ENCODE data around the gene SGMS1. TPM values are rescaled to one million over a fixed set of nuclear protein-coding genes. Genes with fewer than 3 reads are reported as not detected.
A peak's percentile ranks its signal among the peaks of the same experiment; 100 is the strongest.
"Not testable (repeated sequence)": the region's sequence is repeated elsewhere in the genome, so short reads cannot be mapped to it uniquely, and the experiment has no call there.

SGMS1 gene
- 3.8 TPM for polyA plus RNA-seq (2012; ENCODE audit: low read depth, missing spikeins)

DNA sequence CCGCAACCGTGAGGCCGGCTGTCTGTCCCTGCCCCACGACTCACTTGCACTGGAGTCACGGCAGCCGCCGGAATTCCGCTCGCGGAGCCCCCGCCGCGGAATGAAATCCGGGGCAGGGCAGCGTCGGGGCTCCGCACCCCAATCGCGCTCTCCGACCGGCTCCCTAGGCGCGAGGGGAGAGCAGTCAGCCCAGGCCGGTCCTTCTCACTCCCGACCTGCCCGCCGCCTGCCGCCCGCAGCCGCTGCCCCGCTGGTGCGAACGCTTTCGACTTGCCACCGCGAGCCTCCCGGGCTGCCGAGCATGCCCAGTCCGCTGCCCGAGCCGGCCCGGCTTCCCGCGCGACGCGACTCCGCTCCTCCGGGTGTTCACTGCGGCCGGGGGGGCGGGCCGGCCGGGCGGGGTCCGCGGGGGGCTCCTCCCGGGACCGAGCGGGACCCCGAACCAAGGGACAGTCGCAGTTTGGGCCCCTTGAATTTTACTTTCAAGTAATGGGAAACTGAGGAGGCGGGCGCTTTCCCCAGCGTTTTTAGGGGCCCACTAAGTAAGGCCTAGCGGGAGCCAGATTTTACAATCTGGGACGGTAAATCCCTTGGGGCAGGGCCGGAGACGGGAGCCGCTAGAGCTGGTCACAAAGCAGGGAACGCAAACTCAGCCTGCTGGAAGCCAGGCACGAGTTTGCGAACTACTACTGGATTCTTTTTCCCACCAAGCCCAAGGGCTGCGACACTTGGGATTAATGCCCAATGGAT, at the start of gene SGMS1:
TSS of gene SGMS1 (minus strand) at position 294 of the 750 bp plus-strand sequence. CDS start 279,842 bp downstream, outside the sequence.
- FAIRE-seq = peak; percentile 91
- peak; percentile 74 for DNase-seq (ENCODE audit: insufficient read length, low spot score)
- peak; percentile 50; the same call in 1 of the 2 replicates for TF ChIP-seq TAF1 (IDR thresholded peaks at IDR 0.05; ENCODE audit: low read depth, low read length)
- no peak for TF ChIP-seq POLR2AphosphoS5 (IDR thresholded peaks at IDR 0.05; ENCODE audit: low read depth, low read length)

DNA sequence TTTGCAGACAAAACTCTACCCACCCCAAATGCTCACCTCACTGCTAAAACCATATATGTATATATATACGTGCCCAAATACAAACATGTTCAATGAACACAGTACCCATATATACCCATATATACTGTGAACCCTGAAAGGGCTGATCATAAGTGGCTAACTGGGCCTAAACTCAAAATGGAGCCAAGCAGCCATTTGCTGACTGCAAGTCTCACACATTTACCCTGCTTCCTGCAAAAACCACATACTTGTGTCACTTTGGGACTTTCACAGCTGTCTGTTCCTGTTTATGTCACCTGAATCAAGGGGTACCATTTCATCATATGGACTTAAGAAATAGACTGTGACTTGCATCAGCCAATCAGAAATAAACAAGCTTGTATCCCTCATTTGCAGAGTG, 48.4 kb upstream of the SGMS1 start:
- DNase-seq (ENCODE audit: insufficient read length, low spot score); FAIRE-seq: not testable (repeated sequence)

DNA sequence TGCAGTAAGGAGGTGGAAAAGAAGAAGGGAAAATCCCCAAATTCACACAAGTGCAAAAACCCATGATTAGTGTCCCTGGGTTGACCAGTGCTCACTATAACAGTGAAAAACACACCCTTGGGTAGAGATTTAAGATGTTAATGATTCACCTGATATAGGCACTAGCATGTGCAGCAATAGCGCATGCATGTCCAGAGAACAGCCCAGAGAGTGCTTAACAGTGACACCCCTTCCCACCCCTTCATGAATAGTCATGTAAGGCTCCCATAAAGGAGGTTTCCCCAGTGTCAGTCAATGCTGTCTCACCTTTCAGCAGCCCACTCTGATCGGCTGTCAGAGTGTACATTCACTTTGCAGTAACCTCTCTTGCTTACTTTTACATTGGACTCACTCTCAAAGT, 47.9 kb upstream of the SGMS1 start:
- not testable (repeated sequence) for FAIRE-seq; DNase-seq (ENCODE audit: insufficient read length, low spot score)

DNA sequence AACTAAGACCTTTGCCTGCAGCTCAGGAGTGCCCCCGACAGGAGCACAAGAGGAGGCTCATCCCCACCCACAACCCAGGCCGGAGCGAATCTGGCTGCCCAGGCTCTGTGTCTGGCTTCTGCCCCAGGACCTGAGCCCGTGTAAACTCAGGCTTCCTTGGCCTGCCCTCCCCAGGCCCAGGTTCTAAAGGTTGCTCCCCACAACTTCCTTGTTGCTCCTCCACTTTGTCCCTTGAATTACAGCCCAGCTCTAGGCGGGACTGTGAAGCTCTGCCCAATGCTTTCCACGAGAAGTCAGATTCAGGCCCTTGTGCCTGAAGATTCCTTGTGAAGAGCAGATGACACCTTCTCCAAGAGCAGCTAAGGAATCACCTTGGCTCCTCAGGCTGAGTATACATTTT, 46.2 kb upstream of the SGMS1 start:
- not testable (repeated sequence) for DNase-seq (ENCODE audit: insufficient read length, low spot score); FAIRE-seq

DNA sequence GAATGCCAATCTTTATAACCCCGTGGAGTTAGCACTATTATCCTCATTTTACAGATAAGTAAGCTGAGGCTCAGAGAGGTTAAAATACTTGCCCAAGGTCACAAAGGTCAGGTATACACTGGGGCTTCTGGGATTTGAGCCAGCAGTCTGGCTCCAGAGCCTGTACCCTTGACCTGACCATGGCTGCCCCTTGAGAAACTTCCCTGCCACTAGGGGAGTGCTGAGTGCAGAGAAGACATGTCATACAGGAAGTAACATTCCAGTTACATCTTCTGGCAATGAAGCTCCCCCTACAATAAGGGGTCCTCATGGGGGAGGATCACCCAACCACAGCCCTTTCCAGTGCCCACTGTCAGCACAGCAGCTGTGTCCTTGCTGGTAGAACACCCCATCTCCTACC, 43.6 kb upstream of the SGMS1 start:
- not testable (repeated sequence) for FAIRE-seq; DNase-seq (ENCODE audit: insufficient read length, low spot score)

DNA sequence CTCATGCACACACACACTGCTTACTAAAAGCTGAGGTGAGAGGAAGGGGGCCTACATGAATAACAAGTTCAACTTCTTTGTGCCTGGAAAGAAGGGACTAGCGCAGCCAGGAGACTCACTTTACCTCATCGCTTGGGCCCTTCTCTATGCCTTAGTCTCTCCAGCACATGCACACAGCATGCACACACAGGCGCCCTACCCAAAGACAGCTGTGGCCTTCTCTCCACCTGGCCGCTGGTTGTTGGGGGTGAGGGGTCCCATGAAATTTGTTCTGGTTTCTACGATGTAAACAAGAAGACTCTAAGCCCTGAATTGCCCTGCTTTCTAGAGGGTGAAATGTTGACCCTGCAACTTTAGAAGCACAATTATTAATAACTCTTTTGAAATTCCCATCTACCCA, 38.7 kb upstream of the SGMS1 start:
- FAIRE-seq; DNase-seq (ENCODE audit: insufficient read length, low spot score): not testable (repeated sequence)

DNA sequence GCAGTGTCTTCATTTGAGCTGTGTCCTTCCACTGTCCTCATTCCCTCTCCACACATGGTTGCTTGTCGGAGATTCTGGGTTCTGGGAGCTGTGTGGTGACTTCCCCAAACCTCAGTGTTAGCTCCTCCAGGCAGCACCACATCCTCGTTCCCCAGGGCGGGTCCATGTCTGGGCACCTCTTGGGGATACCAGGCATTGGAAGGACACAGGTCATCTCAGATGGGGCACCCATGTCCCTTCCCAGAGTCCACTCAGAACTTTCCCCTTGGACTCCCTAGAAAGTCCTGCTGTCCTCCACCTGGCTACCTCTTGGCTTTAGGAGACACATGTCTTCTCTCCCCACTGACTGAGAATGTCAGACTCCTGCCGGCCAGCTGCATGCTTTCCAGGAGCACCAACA, 37.8 kb upstream of the SGMS1 start:
- peak; percentile 9 for FAIRE-seq

DNA sequence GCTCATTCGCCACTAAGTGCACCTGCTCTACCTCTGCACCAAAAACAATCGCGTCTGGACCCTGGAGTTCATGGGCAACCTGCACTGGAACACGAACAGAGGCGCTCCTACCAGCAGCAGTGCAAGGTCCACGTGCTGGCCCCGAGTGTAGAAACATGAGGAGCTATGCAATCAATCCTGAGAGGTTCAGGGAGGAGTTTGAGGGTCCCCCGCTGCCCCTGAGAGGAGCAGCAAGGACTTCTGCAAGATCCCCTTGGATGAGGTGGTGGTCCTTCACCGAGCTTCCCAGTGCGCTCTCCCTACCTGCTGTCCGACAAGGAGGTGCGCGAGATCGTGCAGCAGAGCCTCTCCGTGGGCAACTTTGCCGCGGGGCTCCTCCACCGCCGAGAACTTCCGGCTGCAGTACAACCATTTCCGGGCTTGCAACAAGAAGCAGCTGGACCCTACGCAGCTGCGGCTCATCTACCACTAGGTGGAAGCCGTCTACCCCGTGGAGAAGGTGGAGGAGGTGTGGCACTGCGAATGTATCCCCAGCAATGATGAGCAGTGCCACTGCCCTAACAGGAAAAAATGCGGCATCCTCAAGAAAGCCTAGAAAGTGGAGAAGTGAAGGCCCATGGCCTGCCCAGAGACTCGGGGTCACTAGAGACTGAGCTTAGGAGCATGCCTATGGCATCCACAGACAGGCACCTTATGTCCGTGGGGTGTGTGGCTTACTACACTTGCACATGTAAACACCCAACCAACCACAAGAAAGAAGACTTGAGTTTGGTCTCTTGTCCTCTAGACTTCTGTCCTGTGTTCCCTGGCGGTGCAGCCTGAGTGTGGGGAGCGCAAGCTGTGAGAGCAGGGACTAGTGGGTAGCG, 36.3 kb upstream of the SGMS1 start:
- FAIRE-seq (peak; percentile 92), DNase-seq (ENCODE audit: insufficient read length, low spot score) (peak; percentile 24)

More for the DNA sequence above, 37.8 kb upstream of the SGMS1 start:
- DNase-seq (ENCODE audit: insufficient read length, low spot score) = not testable (repeated sequence)

DNA sequence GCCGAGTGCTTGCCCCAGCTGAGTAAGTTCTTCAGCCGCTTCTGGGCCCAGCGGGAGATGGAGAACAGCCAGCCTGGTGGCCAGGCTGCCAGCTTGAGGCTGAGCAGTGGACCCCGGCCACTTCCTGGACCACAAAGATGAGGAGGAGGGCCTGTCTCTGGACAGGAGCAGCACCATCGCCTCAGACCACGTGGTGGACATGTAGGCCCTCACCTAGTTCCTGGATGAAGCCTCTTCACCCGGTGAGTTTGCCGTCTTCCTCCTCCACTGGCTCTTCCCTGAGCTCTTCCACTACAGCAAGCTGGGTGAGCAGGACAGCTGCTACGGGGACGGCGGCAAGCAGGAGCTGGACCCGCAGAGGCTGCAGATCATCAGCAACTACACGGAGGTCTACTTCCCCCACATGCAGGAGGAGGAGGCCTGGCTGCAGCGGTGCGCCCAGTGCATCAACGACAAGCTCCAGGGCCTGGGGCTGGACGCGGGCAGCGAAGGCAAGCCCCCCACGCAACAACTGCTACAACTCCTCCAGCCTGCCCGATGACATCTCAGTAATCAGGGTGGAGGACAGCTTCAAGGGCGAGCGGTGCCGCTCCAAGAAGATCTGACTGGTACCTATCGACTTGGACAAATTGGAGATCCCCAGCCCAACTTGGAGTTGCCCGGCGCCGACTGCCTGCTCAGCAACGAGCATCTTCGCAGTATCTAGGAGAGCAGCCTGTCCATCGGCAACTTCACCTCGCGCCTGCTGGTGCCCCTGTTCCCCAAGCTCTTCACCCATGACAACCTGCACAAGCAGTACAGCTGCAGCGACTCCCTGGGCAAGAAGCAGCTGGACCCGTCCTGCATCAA, 35.5 kb upstream of the SGMS1 start:
- not testable (repeated sequence) for FAIRE-seq; DNase-seq (ENCODE audit: insufficient read length, low spot score)

DNA sequence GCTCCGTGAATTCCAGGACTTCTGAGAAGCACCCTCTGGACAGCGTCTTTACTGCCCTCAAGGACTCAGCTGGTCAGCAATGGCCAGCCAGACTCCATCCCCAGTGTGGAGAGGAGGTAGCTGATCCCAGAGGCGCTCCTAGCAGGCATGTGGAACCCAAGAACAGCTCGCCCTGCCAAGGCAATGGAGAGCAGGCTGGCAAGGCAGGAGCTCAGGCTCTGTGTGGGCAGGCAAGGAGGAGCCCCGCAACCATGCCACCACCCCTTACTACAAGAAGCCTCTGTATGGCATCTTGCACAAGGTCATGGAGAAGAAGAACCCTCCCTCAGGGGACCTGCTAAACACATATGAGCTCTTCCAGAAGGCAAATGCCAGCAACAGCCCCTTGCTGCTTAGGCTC, 34.4 kb upstream of the SGMS1 start:
- FAIRE-seq = no peak
- TF ChIP-seq PAX5 (IDR thresholded peaks at IDR 0.05; ENCODE audit: insufficient read depth, low read length, severe bottlenecking) (no peak), POLR2AphosphoS5 (IDR thresholded peaks at IDR 0.05; ENCODE audit: low read depth, low read length) (no peak), POU2F2 (IDR thresholded peaks at IDR 0.05; ENCODE audit: low read depth, low read length) (no peak), TAF1 (IDR thresholded peaks at IDR 0.05; ENCODE audit: low read depth, low read length) (no peak), SPI1 (IDR thresholded peaks at IDR 0.05; ENCODE audit: low read depth, low read length) (no peak), POLR2A (IDR thresholded peaks at IDR 0.05; ENCODE audit: low read depth, low read length) (no peak)
- no peak for DNase-seq (ENCODE audit: insufficient read length, low spot score)

DNA sequence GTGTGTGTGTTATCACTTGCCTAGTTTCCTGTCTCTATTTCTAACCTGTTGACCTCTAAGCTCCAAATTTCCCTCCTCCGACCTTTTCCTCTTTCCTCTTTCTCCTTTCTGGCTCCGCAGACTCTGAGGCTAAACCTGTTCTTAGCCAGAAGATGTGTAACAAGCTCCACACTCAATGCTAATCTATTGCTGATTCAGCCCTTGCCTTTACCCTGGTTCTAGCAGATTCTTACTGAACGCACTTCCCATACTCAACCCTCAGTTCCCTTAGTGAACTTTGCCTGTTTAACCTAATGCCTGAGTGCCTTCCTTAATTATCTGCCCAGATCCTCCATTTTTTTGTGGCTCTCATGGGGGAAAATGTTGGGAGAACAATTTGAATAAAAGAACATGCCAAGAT, 30.0 kb upstream of the SGMS1 start:
- DNase-seq (ENCODE audit: insufficient read length, low spot score) (no peak), FAIRE-seq (peak; percentile 77)
- TF ChIP-seq PAX5 (IDR thresholded peaks at IDR 0.05; ENCODE audit: insufficient read depth, low read length, severe bottlenecking) = no peak
- TF ChIP-seq POLR2A (IDR thresholded peaks at IDR 0.05; ENCODE audit: low read depth, low read length) = no peak
- no peak for TF ChIP-seq TAF1 (IDR thresholded peaks at IDR 0.05; ENCODE audit: low read depth, low read length)
- no peak for TF ChIP-seq POLR2AphosphoS5 (IDR thresholded peaks at IDR 0.05; ENCODE audit: low read depth, low read length)
- no peak for TF ChIP-seq POU2F2 (IDR thresholded peaks at IDR 0.05; ENCODE audit: low read depth, low read length)
- no peak for TF ChIP-seq SPI1 (IDR thresholded peaks at IDR 0.05; ENCODE audit: low read depth, low read length)

DNA sequence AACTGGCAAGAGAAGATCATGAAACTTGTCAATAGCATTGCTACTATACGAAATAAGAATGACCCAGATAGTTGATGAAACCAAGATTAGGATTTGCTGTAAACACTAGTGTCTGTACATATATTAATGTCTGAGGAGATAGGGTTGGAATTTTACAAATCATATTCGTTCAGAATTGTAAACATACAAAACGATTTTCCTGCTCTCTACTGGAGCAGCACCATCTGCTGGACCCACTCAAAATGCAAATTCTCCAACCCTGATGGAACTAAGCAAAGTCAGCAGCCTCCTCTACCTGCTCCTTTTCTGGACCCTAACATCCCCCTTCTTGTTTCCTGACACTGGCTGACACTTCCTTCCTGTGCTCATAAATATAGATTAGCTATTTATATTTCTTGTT, 29.4 kb upstream of the SGMS1 start:
- peak; percentile 65 for FAIRE-seq

More for the DNA sequence above, 29.4 kb upstream of the SGMS1 start:
- no peak for TF ChIP-seq TAF1 (IDR thresholded peaks at IDR 0.05; ENCODE audit: low read depth, low read length)
- TF ChIP-seq POU2F2 (IDR thresholded peaks at IDR 0.05; ENCODE audit: low read depth, low read length) = peak; percentile 87; the same call in 1 of the 2 replicates
- no peak for DNase-seq (ENCODE audit: insufficient read length, low spot score)

Measured in GM12891 (cell line).